ENCODE results near the gene LILRB3.

GRCh38 chr19:54183431-54183830 is 39.4 kb downstream of the LILRB3 start:
- TF ChIP-seq POLR2A (IDR thresholded peaks at IDR 0.05; ENCODE audit: low read length) = no peak
- TF ChIP-seq GATA1 (IDR thresholded peaks at IDR 0.05; ENCODE audit: low read depth, low read length) = no peak
